ENCODE results near the gene EBF4.
A peak's percentile ranks its signal among the peaks of the same experiment; 100 is the strongest.
"Not testable (repeated sequence)": the region's sequence is repeated elsewhere in the genome, so short reads cannot be mapped to it uniquely, and the experiment has no call there.

EBF4 gene

DNA sequence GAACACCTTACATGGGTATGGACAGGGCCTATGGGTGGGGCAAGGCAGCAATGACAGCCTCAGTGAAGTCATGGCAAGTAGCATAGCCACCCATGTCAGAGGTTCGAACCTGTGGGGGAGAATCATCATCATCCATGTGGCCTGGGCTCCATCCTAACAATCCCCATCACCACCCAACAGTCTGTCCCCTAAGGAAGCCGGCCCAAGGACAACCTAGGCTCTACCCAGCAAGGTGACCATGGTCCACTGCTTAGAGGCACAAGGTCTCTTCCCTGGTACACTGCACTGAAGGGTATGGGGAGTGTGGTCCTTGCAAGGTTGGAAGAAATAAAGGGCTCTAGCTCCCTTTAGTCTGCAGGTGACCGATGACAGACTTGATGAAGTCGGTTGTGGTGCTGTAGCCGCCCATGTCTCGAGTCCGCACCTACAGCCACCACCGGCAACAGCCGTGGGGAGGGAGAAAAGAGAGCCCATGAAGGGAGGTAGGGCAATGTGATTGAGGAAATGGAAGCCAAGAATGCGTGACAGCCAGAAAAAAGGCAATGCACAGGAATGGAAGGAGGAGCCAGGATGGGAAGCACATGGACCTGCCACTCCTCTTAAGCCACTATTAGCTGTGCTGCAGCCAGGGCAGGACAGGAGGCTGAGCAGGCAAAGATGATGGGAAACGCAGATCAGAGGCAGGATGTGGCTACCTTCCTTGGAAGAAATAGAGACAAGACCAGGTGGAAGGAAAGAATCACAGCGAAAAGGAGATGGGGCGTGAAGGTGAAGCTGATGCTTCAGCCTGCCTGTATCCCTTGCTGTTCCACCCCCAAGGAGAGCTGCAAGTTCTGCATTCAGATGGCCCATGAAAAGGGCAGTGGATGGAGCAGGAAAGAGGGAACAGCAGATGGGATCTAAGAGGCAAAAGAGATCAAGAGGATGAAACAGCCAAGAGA lies 33.9 kb upstream of the EBF4 start:
- H3K36me3 Mint-ChIP-seq (ENCODE audit: low read depth), result peaks cover 99% of the 10 kb centered on the region
- H3K4me1 Mint-ChIP-seq (ENCODE audit: low read depth), result peaks cover 77% of the 10 kb centered on the region
- H3K4me3 Mint-ChIP-seq, result no peak overlapping the region
- intact Hi-C loops (cut with micrococcal nuclease), result no loop called here
- H3K27ac Mint-ChIP-seq, result peak overlapping the region; percentile 1
- H3K27me3 Mint-ChIP-seq, result no peaks in the 10 kb centered on the region
- no peaks in the 10 kb centered on the region for H3K9me3 Mint-ChIP-seq

DNA sequence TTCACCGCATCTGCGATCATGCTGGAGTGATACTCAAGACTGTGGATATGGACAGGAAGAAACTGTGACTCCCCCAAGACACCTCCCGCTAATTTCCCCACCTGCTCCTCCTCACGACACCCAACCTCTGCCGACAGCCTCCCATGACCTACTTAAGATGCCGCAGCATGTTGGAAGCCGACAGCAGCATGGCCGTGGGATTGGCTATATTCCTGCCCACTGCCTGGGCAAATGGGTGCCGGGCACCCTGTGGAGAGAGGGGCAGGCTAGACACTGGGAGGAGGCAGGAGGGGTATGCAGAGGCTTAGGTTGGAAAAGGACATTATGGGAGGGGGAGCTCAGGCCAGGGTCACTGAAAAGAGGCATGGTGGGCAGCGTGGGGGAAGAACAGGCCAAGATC lies 33.0 kb upstream of the EBF4 start:
- Mint-ChIP-seq H3K36me3 (ENCODE audit: low read depth) (peaks cover 98% of the 10 kb centered on the region), H3K9me3 (no peaks in the 10 kb centered on the region), H3K27me3 (no peaks in the 10 kb centered on the region), H3K4me3 (no peak overlapping the region), H3K4me1 (ENCODE audit: low read depth) (peaks cover 69% of the 10 kb centered on the region), H3K27ac (no peak overlapping the region)
- intact Hi-C loops (cut with micrococcal nuclease), result no loop called here

DNA sequence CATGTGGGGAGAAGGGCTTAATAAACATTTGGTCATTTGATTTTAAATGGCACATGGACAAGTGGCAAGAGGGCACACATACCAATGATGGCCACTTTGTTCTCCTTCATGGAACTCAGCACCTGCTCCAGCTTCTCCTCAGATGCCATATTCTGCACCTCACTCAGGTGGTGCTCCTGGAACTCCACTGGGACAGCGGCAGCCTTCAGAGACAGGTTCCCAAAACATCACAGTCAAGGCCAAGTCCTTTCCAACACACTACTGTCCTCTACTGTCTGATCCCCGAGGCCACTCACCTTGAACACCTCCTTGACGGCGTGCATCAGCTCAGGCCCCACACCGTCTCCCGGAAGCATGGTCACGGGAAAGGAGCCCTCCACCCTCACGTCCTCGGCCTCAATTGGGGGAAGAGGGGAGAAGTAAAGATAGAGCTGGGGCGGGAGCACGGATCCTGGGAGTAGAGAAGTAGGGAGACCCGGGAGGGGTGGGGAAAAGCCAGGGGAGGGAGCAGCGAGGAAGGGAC lies 29.2 kb upstream of the EBF4 start:
- Mint-ChIP-seq H3K27ac (peak overlapping the region; percentile 94), H3K9me3 (no peaks in the 10 kb centered on the region), H3K27me3 (peaks cover 9% of the 10 kb centered on the region), H3K4me1 (ENCODE audit: low read depth) (peaks cover 34% of the 10 kb centered on the region), H3K4me3 (peak overlapping the region; percentile 90), H3K36me3 (ENCODE audit: low read depth) (peaks cover 59% of the 10 kb centered on the region)
- intact Hi-C loops (cut with micrococcal nuclease), result no loop called here

DNA sequence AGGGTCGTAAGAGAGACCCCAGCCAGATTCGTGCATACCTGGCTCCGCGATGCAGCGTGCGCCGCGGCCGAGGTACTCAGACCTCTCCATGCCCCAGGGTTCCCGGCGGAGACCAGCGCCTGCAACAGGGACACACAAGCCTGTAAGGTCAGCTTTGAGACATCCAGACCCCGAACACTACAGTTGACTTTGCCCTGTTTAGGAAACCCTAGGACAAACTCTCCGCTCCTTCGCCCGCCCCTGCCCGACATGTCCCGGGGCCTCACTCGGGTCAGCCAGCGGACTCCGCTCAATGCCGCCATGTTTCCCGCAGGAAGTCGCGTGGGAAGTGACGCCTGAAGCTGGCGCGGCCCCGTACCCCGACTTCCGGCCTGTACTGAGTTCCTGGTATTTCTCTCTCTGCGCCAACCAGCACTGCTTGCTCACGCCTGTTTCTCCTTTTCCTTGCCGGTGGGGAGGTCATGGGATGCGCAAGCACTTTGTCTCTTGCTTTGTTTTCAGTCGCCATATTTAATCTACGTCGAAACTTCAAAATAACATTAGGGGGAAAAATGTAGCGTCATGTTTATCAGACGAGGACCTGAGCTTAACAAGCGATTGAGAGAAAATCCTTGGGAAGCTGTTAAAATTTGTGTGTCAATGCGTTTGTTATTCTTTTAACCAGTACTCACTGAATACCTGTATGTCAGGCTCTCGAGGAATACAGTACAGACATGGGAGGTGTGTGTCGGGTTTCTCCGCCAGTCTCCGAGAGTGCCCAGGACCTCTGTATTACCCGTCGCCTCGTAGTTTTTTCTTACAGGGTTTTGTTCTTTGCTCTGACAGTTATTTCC lies 28.5 kb upstream of the EBF4 start, which contains the start of gene IDH3B:
Gene IDH3B, minus strand, starts transcription at position 330 of the 833 bp plus-strand sequence. Its CDS starts 28 bp downstream, at position 302.
- Mint-ChIP-seq H3K4me1 (ENCODE audit: low read depth) (peaks cover 27% of the 10 kb centered on the region), H3K9me3 (no peaks in the 10 kb centered on the region), H3K4me3 (peak within 1 kb of the TSS; percentile 90), H3K27ac (peak within 1 kb of the TSS; percentile 94), H3K27me3 (peaks cover 14% of the 10 kb centered on the region), H3K36me3 (ENCODE audit: low read depth) (peaks cover 52% of the 10 kb centered on the region)
- intact Hi-C loops (cut with micrococcal nuclease), result no loop called here

DNA sequence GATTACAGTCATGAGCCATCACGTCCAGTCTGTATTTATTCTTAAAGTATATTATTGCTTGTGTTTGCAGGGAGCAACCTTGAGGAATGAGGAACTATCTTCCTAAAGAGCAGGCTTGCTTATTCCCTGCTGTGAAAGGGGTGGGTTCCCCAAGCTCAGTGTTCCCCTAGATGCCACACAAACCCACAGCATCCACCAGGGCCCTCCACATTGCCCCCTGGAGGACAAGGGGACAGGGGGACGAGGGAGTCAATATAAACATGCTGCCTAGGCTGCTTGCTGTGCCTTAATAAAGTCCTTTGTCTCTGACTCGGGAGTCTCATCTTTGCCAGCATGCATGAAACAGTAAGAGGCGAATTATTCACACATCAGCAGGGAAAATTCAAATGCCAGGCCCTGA lies 20.6 kb upstream of the EBF4 start:
- H3K27ac Mint-ChIP-seq, result no peak overlapping the region
- peaks cover 18% of the 10 kb centered on the region for H3K27me3 Mint-ChIP-seq
- intact Hi-C loops (cut with micrococcal nuclease), result no loop called here
- no peaks in the 10 kb centered on the region for H3K36me3 Mint-ChIP-seq (ENCODE audit: low read depth)
- H3K4me3 Mint-ChIP-seq, result no peak overlapping the region
- H3K9me3 Mint-ChIP-seq, result no peaks in the 10 kb centered on the region
- H3K4me1 Mint-ChIP-seq (ENCODE audit: low read depth), result no peaks in the 10 kb centered on the region

DNA sequence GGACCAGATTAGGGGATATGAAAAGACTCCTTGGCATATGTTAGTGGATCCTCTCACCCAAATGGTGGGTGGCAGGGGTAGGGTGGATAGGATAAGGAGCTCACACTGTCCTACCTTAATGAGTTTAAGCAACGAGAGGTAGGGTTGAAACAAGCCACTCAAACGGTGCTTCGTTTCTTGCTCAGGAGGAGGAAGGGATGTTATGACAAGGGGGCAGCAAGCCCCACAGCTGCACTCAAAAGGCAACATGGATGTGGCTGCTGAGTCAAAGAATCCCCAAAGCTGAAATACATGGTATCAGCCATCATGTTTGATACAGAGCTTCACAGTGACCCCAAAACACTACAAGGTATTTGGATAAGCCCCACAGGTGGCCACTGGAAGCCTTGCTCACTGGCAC lies 20.1 kb upstream of the EBF4 start:
- Mint-ChIP-seq H3K4me3 (no peak overlapping the region), H3K27me3 (peaks cover 18% of the 10 kb centered on the region), H3K9me3 (no peaks in the 10 kb centered on the region), H3K27ac (no peak overlapping the region), H3K36me3 (ENCODE audit: low read depth) (no peaks in the 10 kb centered on the region), H3K4me1 (ENCODE audit: low read depth) (no peaks in the 10 kb centered on the region)
- intact Hi-C loops (cut with micrococcal nuclease), result no loop called here

DNA sequence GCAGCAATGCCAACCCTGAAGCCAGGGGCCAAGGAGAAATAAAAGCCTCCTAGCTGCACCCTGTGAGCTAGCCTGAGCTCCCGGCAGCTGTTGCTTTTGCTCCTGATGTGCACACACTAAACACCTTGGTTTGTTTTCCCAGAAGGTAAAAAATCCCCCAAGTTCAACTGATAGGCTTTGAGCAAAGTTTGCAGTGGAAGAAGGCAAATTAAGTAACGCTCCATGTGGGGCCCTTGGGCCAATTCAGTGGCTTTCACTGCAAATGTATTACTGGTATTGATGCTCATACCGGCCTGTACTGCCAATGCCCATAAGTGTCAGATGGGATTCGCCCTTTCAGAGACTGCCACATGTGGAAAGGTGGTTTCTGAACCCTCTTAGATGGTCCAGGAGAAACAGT lies 19.1 kb upstream of the EBF4 start:
- no peak overlapping the region for H3K27ac Mint-ChIP-seq
- H3K9me3 Mint-ChIP-seq, result no peaks in the 10 kb centered on the region
- no peaks in the 10 kb centered on the region for H3K4me1 Mint-ChIP-seq (ENCODE audit: low read depth)
- no peak overlapping the region for H3K4me3 Mint-ChIP-seq
- H3K36me3 Mint-ChIP-seq (ENCODE audit: low read depth), result no peaks in the 10 kb centered on the region
- peaks cover 8% of the 10 kb centered on the region for H3K27me3 Mint-ChIP-seq
- intact Hi-C loops (cut with micrococcal nuclease), result no loop called here

DNA sequence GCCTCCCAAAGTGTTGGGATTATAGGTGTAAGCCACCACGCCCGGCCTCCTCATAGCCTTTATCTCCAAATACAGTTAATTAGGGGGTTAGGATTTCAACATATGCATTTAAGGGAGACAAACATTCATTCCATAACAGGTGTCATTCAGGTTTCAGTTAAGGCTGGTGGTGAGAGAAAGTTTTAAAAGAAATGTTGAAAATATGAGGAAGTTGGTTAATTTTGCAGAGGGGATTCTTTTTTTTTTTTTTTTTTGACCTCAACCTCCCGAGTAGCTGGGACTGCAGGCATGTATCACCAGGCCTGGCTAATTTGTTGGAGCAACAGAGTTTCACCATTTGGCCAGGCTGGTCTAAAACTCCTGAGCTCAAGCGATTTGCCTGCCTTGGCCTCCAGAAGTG lies 12.5 kb upstream of the EBF4 start:
- H3K36me3 Mint-ChIP-seq (ENCODE audit: low read depth), result no peaks in the 10 kb centered on the region
- H3K4me3 Mint-ChIP-seq, result no peak overlapping the region
- H3K9me3 Mint-ChIP-seq, result peaks cover 11% of the 10 kb centered on the region
- intact Hi-C loops (cut with micrococcal nuclease), result no loop called here
- peaks cover 7% of the 10 kb centered on the region for H3K27me3 Mint-ChIP-seq
- H3K4me1 Mint-ChIP-seq (ENCODE audit: low read depth), result peaks cover 9% of the 10 kb centered on the region
- no peak overlapping the region for H3K27ac Mint-ChIP-seq

DNA sequence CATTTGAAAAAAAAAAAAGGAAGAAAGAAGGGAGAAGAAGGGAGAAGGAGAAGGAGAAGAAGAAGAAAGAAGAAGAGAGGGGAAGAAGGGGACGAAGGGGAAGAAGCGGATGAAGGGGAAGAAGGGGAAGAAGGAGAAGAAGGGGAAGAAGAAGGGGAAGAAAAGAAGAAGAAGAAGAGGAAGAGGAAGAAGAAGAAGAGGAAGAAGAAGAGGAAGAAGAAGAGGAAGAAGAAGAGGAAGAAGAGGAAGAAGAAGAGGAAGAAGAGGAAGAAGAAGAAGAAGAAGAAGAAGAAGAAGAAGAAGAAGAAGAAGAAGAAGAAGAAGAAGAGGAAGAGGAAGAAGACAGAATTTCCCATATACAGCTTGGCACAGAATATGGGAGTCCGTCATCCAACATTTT lies 10.5 kb upstream of the EBF4 start:
- H3K4me3 Mint-ChIP-seq; intact Hi-C loops (cut with micrococcal nuclease); H3K36me3 Mint-ChIP-seq (ENCODE audit: low read depth); H3K27ac Mint-ChIP-seq: not testable (repeated sequence)
- H3K4me1 Mint-ChIP-seq (ENCODE audit: low read depth), result peaks cover 14% of the 10 kb centered on the region
- H3K27me3 Mint-ChIP-seq, result peaks cover 11% of the 10 kb centered on the region
- H3K9me3 Mint-ChIP-seq, result peaks cover 11% of the 10 kb centered on the region

DNA sequence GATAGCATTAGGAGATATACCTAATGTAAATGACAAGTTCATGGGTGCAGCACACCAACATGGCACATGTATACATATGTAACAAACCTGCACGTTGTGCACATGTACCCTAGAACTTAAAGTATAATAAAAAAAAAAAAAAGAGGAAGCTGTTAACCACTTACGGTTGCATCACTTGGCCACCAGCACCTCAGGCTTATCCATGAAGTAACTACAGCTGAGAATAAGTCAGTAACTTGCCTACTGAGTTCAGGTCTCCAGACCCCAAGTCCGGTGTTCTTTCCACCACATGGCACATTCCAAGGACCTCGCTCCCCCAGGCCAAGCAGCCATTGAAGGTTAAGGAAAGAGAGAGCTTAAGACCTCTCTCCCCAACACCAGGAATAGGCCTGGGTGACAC lies 7.8 kb upstream of the EBF4 start:
- Mint-ChIP-seq H3K27me3 (peaks cover 34% of the 10 kb centered on the region), H3K4me1 (ENCODE audit: low read depth) (peaks cover 24% of the 10 kb centered on the region), H3K9me3 (peaks cover 11% of the 10 kb centered on the region)
- H3K36me3 Mint-ChIP-seq (ENCODE audit: low read depth); intact Hi-C loops (cut with micrococcal nuclease); H3K27ac Mint-ChIP-seq; H3K4me3 Mint-ChIP-seq: not testable (repeated sequence)

DNA sequence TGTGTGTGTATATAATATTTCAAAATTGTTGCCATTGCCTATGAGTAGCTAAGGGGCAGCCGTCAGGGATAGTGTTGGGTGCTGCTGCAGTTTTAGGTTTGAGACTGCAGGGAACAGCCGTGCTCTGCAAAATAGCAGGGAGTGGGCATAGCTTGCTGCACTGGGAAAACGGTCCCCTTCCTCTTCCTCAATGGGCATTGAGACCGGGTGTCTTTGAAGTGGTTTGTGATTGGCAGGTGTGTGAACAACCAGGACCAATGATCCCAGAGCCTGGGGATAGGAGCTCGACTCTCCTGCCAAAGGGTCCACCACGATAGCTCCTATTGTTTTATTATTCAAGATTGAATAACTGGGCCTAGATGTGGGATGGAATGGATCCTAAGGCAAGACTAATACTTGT lies 5.1 kb upstream of the EBF4 start:
- Mint-ChIP-seq H3K9me3 (no peaks in the 10 kb centered on the region), H3K4me1 (ENCODE audit: low read depth) (peaks cover 29% of the 10 kb centered on the region), H3K36me3 (ENCODE audit: low read depth) (peaks cover 5% of the 10 kb centered on the region), H3K27me3 (peaks cover 57% of the 10 kb centered on the region), H3K4me3 (no peak overlapping the region), H3K27ac (no peak overlapping the region)
- intact Hi-C loops (cut with micrococcal nuclease), result no loop called here

DNA sequence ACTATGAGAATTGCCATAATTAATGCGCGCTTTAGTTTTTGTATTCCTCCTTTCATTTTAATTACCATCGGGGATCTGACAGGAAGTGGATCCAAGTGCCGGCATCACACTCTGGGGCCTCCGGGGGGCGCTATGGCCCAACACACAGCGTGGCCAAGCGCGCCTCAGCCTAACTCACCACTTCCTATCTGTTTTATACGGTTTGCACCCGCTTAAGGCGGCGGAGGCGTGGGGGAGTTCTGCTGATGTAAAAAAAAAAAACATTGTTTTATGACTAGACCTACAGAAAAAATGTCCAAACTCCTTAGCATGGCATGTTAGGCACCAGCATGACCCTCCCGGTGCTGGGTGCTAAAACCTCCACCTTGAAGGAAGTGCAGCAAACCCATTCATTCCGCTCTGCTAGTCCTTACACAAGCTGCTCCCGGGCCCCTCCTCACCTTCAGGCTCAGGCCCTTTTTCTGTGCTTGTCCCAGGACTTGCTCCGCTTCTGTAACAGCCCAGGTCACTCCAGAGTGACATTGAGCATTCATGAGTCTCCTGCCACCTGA lies 4.5 kb upstream of the EBF4 start:
- Mint-ChIP-seq H3K27ac (no peak overlapping the region), H3K27me3 (peaks cover 57% of the 10 kb centered on the region), H3K36me3 (ENCODE audit: low read depth) (peaks cover 5% of the 10 kb centered on the region), H3K9me3 (no peaks in the 10 kb centered on the region), H3K4me1 (ENCODE audit: low read depth) (peaks cover 29% of the 10 kb centered on the region), H3K4me3 (no peak overlapping the region)
- intact Hi-C loops (cut with micrococcal nuclease), result loop anchor here (2.0 kb wide), 1 partner anchor 55 kb away; no protein-coding TSS in a partner anchor

DNA sequence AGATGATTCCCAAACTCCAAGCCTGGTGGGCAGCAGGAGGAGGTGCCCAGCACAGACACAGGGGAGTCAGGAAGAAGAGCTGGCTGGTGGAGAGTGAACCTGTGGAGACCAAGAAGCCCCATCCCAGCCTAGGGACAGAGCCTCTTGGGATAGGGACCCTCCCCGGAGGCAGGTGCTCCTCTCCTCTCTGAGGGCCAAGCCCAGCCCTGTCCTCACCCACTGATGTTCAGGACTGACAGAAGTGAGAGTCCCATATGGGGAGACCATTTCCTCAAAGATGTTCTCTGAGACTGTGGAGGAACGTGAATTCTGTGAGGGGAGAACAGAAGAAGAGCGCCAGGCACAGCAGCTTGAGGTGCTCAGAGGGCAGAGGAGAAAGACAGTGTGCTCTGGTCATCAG lies 2.4 kb upstream of the EBF4 start:
- no peaks in the 10 kb centered on the region for H3K9me3 Mint-ChIP-seq
- H3K36me3 Mint-ChIP-seq (ENCODE audit: low read depth), result peaks cover 5% of the 10 kb centered on the region
- peaks cover 72% of the 10 kb centered on the region for H3K27me3 Mint-ChIP-seq
- no peak overlapping the region for H3K27ac Mint-ChIP-seq
- intact Hi-C loops (cut with micrococcal nuclease), result loop anchor here (10.0 kb wide), 1 partner anchor 175 kb away; no protein-coding TSS in a partner anchor
- H3K4me3 Mint-ChIP-seq, result no peak overlapping the region
- H3K4me1 Mint-ChIP-seq (ENCODE audit: low read depth), result peaks cover 24% of the 10 kb centered on the region

Data from dendritic cell treated with granulocyte-macrophage colony-stimulating factor and Interleukin-4, amounts not matched to agents 40 ng/mL and 50 ng/mL, for 4 days (primary cell).